HG02943 (cell line): ENCODE data around the gene ATP10A.

ENCODE experiments used
- ATAC-seq: cut with Tn5 transposase; IDR thresholded peaks from one replicate; pipeline ENCODE4 v1.9.1; 2021; ENCODE audit warnings: mild to moderate bottlenecking, low read depth, moderate library complexity; ENCODE audit not compliant: unreplicated experiment

The ATP10A gene

GRCh38 chr15:25711164-25711563 lies 152.0 kb downstream of the ATP10A start:
- no peak for ATAC-seq

- no peak for ATAC-seq
Observed at GRCh38 chr15:25710184-25710583, 152.9 kb downstream of the ATP10A start.

DNA sequence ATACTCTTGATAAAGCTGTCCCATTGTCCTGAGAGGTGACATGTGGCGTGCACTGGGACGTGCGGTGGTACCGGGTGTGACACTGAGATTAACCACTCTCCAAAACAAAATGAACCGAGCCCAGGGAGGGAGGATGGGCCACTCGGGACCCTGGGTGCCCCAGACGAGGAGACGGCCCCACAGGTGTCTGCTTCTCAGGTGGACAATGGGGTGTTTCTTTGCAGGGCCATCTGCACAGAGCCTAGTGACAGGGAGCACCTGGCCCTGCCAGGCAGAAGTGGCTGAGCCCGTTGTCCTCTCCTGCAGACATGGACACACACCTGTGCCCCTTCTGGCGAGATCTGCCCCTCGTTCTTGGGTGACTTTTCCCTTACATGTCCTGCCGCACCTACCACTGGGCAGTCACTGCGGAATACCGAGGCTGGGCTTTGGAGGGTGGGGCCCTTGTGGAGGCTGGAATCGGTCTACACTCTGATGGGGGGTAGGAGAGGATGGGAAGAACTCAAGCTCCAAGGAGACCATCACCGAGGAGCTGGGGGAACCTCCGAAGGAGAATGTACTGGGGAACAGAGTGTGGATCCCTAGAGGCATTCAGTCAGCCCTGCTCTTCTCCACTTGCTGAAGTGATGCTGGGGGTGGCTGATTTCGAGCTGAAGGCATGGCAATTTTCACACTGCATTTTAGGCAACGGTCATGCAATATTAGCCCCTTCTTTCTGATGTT lies 153.5 kb downstream of the ATP10A start:
- ATAC-seq: no peak

GRCh38 chr15:25708391-25708790 lies 154.7 kb downstream of the ATP10A start:
- no peak for ATAC-seq

DNA sequence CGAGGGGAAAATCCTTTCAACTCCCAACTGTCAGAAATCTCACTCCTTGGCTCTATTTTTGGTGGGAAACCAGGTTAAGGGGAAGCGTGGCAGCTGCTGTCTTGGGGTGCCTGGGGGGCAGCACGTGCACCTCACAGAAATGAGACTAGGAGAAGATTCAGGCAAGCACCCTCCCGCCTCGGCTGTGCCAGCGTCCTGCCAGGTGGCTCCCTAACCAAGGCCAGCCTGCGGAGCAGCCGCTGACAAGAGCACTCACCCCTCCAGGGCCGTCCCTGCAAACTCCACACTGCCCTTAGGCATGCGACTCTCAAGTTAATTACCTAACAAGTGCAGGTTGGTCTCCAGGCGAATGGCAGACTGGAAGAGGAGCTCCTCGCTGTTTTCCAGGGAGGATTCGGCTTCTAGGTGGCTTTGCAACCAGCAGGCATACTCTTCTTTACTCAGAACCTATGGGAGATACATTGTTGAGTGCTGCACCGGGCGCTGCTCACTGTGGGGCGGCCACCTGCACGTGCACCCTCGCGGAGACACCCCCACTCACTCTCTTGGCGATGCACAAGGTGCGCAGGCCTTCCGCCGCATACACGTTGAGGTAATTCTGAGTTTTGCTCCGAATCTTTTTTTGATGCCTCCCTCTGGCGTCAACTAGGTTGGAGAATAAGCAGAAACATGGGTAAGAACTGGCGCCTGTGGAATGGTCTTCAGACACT lies 155.3 kb downstream of the ATP10A start:
- no peak for ATAC-seq

DNA sequence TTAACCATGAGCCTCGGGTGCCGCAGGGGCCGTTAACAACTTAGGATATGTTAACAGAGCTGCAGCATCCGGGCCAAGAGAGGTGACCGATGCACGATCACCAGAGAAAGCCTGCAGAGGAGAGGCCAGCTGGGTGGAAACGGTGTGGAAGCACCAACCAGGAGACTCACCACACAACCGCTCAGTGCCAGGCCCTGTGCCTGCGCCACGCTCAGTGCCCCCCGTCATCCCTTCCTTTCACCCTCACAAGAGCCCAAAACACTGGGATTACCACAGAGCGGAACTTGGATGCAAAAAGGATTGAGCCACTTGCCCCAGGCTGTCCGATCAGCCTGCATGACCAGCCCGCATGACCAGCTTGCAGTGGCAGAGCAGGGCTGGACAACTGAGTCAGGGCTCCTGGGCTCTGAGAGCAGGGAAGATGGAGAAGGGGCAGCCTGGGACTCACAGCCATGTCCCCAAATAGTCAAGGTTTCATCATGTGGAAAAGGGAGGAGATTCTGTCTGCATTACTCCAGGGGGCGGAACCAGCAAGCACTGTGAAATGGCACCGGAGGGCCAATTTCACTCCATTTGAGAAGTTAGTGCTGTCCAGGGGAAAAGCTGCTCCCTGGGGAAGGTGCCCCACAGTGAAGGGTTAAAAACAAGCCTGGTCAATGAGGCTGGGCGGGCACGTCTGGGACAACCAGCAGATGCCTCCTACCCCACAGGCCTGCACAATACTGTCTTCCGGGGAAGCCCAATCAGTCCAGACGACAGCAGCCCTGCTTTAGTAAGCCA lies 156.8 kb downstream of the ATP10A start:
- no peak for ATAC-seq

DNA sequence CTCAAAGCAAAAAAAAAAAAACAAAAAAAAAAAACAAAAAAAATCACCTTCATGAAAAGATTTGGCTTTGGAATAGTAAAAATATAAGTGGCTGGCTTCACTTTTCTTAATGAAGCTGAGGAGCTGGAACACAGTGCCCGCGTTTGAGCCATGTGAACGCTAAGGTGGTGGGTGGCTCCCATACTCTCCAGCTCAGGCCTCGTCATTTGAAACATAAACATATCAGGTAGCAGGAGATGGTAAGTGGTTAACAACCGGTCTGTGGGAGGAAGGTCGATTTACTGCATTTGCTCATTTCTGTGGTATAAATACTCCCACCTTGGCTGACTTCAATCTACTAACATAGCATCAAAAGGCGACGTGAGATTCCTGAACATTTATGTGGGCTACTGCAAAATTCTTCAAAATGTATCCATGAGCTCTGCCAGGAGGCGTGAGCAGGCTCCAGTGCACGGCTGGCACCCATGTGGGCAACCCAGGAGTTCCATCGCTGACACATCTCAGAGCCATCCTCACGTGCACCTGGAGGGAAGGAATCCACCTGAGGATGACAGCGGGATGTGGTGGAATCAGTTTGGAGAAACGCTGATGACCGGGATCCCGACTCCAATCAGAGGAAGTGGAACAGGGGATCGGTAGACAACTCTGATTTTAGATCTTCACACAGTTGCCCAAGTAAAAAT lies 157.6 kb downstream of the ATP10A start:
- ATAC-seq: no peak

GRCh38 chr15:25703726-25704125 lies 159.4 kb downstream of the ATP10A start:
- ATAC-seq: no peak

DNA sequence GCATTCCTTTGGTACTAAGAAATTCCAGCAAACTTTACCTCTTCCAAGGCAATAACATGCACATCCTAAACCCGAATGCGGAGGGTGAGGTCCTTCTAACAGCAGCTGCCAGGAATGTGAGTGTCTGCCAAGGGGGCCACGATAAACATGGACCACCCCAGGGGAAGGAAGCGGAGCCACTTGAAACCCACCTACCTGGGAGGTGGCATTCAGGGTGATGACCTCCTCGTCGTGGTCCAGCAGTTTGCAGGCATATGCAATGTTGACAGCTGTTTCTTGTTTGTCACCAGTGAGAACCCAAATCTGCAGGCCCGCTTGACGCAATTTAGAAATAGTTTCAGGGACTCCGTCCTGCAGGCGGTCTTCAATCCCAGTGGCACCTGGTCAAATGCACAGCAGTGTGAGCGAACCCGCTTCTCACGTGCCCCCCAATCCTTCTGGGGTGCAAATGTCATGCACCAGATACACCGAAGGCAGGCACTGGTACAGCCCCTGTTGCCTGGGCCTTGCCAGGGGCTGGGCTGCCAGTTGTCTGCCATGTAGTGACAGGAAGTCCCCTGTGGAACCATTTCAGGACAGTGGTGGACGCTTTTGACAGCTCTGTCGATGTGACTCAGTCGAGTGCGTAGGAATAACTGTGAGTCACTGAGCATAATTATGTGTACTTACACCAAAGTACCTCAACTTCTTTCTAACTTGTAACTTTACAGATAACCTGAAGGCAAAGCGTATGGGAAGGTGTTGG lies 161.2 kb downstream of the ATP10A start:
- ATAC-seq: no peak

- no peak for ATAC-seq
Observed at GRCh38 chr15:25700916-25701315, 162.2 kb downstream of the ATP10A start.

GRCh38 chr15:25697586-25697985 lies 165.5 kb downstream of the ATP10A start:
- ATAC-seq: no peak

DNA sequence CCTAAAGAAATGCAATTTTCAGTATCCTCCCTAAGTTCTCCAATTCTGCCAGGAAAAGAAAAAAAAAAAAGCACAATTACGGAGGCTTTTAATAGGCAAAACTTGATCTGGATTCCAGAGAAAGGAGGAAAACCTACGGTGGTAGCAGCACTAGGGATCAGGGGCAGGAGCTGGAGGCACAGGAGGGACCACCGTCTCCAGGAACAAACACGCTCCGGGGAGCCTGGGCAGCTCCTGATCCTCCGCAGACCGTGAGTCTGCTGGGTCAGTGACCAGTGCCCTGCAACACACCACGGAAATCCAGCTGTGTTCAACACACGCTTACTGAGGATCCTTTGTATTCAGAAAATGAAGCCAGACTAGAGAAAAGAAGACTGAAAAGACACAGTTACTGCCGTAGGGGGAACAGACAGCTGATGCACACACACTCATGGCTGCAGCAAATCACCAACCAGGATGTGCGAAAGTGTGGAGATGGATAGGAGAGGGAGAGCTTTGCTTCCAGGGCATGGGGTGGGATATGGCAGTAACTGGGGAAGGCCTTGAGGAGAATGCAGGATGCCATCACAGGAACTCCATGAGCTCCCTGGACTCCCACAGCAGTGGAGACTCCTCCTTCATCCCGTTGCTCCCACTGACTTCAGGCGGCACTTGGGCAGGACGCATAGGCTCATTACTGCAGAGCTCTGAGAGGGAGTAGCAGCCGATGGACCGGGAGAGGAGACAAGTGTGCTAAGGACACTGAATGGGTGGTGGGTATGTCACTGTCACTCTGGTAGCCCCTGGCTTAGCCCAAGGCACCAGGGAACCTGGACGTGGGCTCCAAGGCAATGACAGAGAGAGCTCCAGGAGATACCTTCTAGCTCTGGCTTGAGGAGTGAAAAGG lies 167.0 kb downstream of the ATP10A start:
- no peak for ATAC-seq

- no peak for ATAC-seq
Observed at GRCh38 chr15:25694823-25695312, 168.3 kb downstream of the ATP10A start.

GRCh38 chr15:25694239-25694584 lies 168.9 kb downstream of the ATP10A start:
- ATAC-seq: no peak

DNA sequence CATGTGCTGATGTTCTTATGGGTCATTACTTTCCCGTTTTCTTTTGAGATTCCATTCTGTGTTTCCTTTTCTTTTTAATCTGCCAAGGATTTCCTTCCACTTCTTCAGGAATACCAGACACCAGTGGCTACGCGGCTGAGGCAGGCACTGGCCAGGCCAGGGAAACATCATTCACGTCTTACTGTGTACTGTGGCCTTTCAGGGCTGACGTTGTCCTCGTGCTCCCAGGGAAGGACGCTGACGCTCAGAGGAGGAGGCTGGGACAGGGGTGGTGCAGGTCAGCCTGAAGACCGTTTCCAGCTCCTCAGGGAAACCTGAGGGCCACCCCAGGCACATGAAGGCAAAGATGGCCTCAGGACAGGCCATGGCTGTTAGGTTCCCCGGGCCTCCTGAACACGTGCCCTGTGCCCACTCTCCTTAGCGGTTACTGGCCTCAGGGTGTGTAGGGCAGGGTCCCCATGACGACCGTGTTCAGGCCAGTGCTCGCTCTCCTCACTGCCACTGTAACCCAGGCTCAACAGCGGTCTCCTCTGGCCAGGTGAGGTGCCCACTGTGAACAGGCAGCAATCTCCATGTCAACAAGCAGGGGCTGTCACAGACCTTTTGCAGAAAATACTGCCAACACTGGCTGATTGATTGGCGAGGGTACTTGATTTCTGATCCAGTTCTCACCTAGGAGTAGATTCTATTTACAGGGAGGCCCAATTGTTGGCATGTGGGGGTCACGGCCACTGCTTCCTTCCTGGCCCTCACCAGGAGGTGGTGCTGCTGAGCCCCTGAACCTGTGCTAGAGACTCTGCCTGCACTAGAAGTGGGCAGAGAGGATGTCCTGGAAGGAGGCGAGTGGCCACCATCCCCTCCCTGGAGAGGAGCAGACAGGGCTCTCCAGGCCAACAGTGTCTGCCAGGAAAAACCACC lies 169.5 kb downstream of the ATP10A start:
- ATAC-seq: no peak

DNA sequence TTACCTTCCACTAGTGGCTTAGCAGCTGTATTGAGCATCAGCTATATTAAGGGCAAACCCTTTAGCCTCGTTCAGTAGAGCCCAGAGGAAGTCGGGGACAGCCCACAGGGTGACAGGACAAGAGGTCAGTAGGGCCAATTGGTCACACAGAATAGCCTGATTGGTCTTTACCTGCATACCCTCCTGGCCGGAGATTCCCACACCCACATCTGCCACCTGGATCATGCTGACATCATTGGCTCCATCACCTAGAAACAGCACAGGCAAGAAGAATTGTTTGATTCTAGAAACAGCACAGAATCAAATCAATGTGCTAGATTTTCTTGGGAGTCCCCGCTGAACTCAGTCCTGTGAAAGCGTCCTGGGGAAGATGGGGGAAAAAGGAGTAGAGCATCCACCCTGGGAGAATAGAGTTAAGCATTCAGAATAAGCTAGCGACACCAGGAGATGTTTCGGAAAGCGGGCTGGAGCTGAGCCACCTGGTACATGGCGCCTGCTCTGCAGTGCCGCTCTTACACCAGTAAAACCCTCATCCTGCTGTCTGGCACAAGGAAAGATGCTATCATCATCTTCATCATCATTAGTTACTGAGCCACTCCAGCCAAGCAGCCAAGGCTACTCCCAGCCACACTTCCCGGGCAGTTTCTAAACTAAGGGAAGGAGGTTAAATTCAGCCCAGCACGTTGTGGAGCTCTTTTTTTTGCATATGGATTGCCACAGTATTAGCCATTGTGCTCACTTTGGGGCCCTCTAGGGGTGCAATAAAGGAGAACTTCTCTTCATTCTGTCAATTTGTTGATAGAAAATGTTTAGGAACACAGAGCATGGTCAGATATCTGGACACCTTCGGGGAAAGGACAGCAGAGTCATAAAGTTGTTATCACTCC lies 171.3 kb downstream of the ATP10A start:
- no peak for ATAC-seq
